AG10803 (cell line): ENCODE results near the gene RNF43.

Experiments used
- DNase-seq: peaks from one replicate; pipeline ENCODE4 v3.0.0; 2010; ENCODE audit warnings: low read depth
- H3K4me3 ChIP-seq: 2 replicates; pipeline ENCODE4 v1.5.1; 2011; ENCODE audit warnings: mild to moderate bottlenecking, low read length, control low read depth
- CTCF ChIP-seq: conservative IDR thresholded peaks from 2 replicates; pipeline ENCODE4 v1.5.1; 2011; ENCODE audit warnings: mild to moderate bottlenecking, low read length, control low read depth, inconsistent platforms

Gene RNF43

GRCh38 chr17:58388302-58389190, 28.8 kb downstream of the RNF43 start:
- TF ChIP-seq CTCF: no peak
- DNase-seq: no peak
- H3K4me3 ChIP-seq: no peak overlapping the region

GRCh38 chr17:58387834-58388233, 29.5 kb downstream of the RNF43 start:
- DNase-seq: no peak
- H3K4me3 ChIP-seq: no peak overlapping the region
- no peak for TF ChIP-seq CTCF

- no peak overlapping the region for H3K4me3 ChIP-seq
- no peak for DNase-seq
- no peak for TF ChIP-seq CTCF
Measured at GRCh38 chr17:58386708-58387107, 30.6 kb downstream of the RNF43 start.

- DNase-seq: no peak
- no peak overlapping the region for H3K4me3 ChIP-seq
- TF ChIP-seq CTCF: no peak
Measured at GRCh38 chr17:58385359-58385899, 31.9 kb downstream of the RNF43 start.

GRCh38 chr17:58384897-58385296, 32.4 kb downstream of the RNF43 start:
- TF ChIP-seq CTCF: no peak
- DNase-seq: no peak
- no peak overlapping the region for H3K4me3 ChIP-seq

GRCh38 chr17:58383892-58384462, 33.4 kb downstream of the RNF43 start:
- TF ChIP-seq CTCF: no peak
- no peak for DNase-seq
- H3K4me3 ChIP-seq: no peak overlapping the region

- no peak for DNase-seq
Measured at GRCh38 chr17:58382872-58383242, 34.5 kb downstream of the RNF43 start.

More at GRCh38 chr17:58382872-58383242, 34.5 kb downstream of the RNF43 start:
- H3K4me3 ChIP-seq: no peak overlapping the region
- no peak for TF ChIP-seq CTCF
